H1 (cell line): ENCODE measurements around the gene LGALSL. TPM values are rescaled to one million over a fixed set of nuclear protein-coding genes. Genes with fewer than 3 reads are reported as not detected.

Experiments used
- ATF2 ChIP-seq: IDR thresholded peaks from 2 replicates; pipeline ENCODE4 v1.6.1; 2012; ENCODE audit warnings: low read length, inconsistent platforms
- HDAC2 ChIP-seq, 2 experiments: fragments of 300-600 bp in 1 of 2; sonication (generic) in 1 of 2; IDR thresholded peaks; 2 replicates each; pipeline ENCODE4 v1.6.1; 2011 to 2012; ENCODE audit warnings: low read depth in 2 of 2, low read length in 2 of 2, mild to moderate bottlenecking in 2 of 2, moderate library complexity in 2 of 2, borderline replicate concordance in 1 of 2, inconsistent platforms in 1 of 2
- POLR2A ChIP-seq, 2 experiments: IDR thresholded peaks; 1 replicate in 1 of 2; 2 replicates in 1 of 2; pipeline ENCODE4 v1.6.1; 2011; ENCODE audit warnings: low read depth in 2 of 2, low read length in 2 of 2, mild to moderate bottlenecking in 2 of 2; ENCODE audit errors: control extremely low read depth in 1 of 2
- SP1 ChIP-seq: IDR thresholded peaks from 2 replicates; pipeline ENCODE4 v1.6.1; 2011; ENCODE audit warnings: low read depth, low read length
- SP4 ChIP-seq: IDR thresholded peaks from 2 replicates; pipeline ENCODE4 v1.6.1; 2012; ENCODE audit warnings: low read length, inconsistent platforms
- TEAD4 ChIP-seq: IDR thresholded peaks from 2 replicates; pipeline ENCODE4 v1.6.1; 2012; ENCODE audit warnings: low read depth, low read length, inconsistent platforms, mixed read lengths
- polyA plus RNA-seq, 7 experiments: library from polyadenylated mRNA; depleted of rRNA in 3 of 7; stranded (reverse) in 5 of 7; unstranded in 2 of 7; fragments of >200 nt in 5 of 7; fragments of 200-250 nt in 2 of 7; gene quantifications; 1 replicate in 5 of 7; 2 replicates in 1 of 7; 4 replicates in 1 of 7; pipeline versions ENCODE4 v1.2.1 to v1.2.3, GENCODE V29; 2011 to 2013; ENCODE audit warnings: missing spikeins in 2 of 7, mixed read lengths in 2 of 7
- total RNA-seq: library from RNA; stranded (reverse); fragmentation: NEBNext Ultra II Directional; extraction: Animal tissue kit (Norgen Biotek cat#: 25700); gene quantifications from 2 replicates; pipeline ENCODE4 v1.2.1, GENCODE V29; 2021
- TF ChIP-seq, protein P1 (sequence below): fragments of 300-600 bp; sonication (generic); IDR thresholded peaks from 2 replicates; pipeline ENCODE4 v1.7.1; 2012; ENCODE audit warnings: low read length, moderate library complexity, mild to moderate bottlenecking, inconsistent platforms; ENCODE audit not compliant: insufficient replicate concordance
- TF ChIP-seq, protein P2 (sequence below), 3 experiments: IDR thresholded peaks; 1 replicate in 2 of 3; 2 replicates in 1 of 3; pipeline versions ENCODE4 v1.5.1 to v1.6.1; 2011; ENCODE audit warnings: low read length in 3 of 3, mild to moderate bottlenecking in 3 of 3, inconsistent platforms in 2 of 3, low read depth in 1 of 3, moderate library complexity in 1 of 3; ENCODE audit not compliant: insufficient read depth in 1 of 3; ENCODE audit errors: control extremely low read depth in 1 of 3

Gene LGALSL
- total and polyA plus RNA-seq, 2 of the 8 experiments (the other 6 are each of a cell fraction or from before 2014, with no cell fraction given) = 13.6 to 32.3 TPM

GRCh38 chr2:64463781-64464180 is 9.8 kb downstream of the LGALSL start (continued):
- TF ChIP-seq, protein P1, sequence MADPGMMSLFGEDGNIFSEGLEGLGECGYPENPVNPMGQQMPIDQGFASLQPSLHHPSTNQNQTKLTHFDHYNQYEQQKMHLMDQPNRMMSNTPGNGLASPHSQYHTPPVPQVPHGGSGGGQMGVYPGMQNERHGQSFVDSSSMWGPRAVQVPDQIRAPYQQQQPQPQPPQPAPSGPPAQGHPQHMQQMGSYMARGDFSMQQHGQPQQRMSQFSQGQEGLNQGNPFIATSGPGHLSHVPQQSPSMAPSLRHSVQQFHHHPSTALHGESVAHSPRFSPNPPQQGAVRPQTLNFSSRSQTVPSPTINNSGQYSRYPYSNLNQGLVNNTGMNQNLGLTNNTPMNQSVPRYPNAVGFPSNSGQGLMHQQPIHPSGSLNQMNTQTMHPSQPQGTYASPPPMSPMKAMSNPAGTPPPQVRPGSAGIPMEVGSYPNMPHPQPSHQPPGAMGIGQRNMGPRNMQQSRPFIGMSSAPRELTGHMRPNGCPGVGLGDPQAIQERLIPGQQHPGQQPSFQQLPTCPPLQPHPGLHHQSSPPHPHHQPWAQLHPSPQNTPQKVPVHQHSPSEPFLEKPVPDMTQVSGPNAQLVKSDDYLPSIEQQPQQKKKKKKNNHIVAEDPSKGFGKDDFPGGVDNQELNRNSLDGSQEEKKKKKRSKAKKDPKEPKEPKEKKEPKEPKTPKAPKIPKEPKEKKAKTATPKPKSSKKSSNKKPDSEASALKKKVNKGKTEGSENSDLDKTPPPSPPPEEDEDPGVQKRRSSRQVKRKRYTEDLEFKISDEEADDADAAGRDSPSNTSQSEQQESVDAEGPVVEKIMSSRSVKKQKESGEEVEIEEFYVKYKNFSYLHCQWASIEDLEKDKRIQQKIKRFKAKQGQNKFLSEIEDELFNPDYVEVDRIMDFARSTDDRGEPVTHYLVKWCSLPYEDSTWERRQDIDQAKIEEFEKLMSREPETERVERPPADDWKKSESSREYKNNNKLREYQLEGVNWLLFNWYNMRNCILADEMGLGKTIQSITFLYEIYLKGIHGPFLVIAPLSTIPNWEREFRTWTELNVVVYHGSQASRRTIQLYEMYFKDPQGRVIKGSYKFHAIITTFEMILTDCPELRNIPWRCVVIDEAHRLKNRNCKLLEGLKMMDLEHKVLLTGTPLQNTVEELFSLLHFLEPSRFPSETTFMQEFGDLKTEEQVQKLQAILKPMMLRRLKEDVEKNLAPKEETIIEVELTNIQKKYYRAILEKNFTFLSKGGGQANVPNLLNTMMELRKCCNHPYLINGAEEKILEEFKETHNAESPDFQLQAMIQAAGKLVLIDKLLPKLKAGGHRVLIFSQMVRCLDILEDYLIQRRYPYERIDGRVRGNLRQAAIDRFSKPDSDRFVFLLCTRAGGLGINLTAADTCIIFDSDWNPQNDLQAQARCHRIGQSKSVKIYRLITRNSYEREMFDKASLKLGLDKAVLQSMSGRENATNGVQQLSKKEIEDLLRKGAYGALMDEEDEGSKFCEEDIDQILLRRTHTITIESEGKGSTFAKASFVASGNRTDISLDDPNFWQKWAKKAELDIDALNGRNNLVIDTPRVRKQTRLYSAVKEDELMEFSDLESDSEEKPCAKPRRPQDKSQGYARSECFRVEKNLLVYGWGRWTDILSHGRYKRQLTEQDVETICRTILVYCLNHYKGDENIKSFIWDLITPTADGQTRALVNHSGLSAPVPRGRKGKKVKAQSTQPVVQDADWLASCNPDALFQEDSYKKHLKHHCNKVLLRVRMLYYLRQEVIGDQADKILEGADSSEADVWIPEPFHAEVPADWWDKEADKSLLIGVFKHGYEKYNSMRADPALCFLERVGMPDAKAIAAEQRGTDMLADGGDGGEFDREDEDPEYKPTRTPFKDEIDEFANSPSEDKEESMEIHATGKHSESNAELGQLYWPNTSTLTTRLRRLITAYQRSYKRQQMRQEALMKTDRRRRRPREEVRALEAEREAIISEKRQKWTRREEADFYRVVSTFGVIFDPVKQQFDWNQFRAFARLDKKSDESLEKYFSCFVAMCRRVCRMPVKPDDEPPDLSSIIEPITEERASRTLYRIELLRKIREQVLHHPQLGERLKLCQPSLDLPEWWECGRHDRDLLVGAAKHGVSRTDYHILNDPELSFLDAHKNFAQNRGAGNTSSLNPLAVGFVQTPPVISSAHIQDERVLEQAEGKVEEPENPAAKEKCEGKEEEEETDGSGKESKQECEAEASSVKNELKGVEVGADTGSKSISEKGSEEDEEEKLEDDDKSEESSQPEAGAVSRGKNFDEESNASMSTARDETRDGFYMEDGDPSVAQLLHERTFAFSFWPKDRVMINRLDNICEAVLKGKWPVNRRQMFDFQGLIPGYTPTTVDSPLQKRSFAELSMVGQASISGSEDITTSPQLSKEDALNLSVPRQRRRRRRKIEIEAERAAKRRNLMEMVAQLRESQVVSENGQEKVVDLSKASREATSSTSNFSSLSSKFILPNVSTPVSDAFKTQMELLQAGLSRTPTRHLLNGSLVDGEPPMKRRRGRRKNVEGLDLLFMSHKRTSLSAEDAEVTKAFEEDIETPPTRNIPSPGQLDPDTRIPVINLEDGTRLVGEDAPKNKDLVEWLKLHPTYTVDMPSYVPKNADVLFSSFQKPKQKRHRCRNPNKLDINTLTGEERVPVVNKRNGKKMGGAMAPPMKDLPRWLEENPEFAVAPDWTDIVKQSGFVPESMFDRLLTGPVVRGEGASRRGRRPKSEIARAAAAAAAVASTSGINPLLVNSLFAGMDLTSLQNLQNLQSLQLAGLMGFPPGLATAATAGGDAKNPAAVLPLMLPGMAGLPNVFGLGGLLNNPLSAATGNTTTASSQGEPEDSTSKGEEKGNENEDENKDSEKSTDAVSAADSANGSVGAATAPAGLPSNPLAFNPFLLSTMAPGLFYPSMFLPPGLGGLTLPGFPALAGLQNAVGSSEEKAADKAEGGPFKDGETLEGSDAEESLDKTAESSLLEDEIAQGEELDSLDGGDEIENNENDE = no peak
- TF ChIP-seq HDAC2 (IDR thresholded peaks at IDR 0.05; ENCODE audit: borderline replicate concordance in 1 of 2, low read depth in 2 of 2, low read length in 2 of 2) (no peak), SP4 (no peak), ATF2 (no peak), POLR2A (IDR thresholded peaks at IDR 0.05; ENCODE audit: control extremely low read depth in 1 of 2, low read depth in 2 of 2, low read length in 2 of 2) (no peak), TEAD4 (no peak), SP1 (no peak)
- TF ChIP-seq, protein P2, sequence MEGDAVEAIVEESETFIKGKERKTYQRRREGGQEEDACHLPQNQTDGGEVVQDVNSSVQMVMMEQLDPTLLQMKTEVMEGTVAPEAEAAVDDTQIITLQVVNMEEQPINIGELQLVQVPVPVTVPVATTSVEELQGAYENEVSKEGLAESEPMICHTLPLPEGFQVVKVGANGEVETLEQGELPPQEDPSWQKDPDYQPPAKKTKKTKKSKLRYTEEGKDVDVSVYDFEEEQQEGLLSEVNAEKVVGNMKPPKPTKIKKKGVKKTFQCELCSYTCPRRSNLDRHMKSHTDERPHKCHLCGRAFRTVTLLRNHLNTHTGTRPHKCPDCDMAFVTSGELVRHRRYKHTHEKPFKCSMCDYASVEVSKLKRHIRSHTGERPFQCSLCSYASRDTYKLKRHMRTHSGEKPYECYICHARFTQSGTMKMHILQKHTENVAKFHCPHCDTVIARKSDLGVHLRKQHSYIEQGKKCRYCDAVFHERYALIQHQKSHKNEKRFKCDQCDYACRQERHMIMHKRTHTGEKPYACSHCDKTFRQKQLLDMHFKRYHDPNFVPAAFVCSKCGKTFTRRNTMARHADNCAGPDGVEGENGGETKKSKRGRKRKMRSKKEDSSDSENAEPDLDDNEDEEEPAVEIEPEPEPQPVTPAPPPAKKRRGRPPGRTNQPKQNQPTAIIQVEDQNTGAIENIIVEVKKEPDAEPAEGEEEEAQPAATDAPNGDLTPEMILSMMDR (IDR thresholded peaks at IDR 0.05; ENCODE audit: control extremely low read depth in 1 of 3, insufficient read depth in 1 of 3, low read depth in 1 of 3, low read length in 3 of 3) = no peak
